H1 (cell line): ENCODE data around the gene MRPS9. TPM values are rescaled to one million over a fixed set of nuclear protein-coding genes. Genes with fewer than 3 reads are reported as not detected.

Experiments used
- CTCF ChIA-PET: fragments of 300-600 bp; sonication (Branson Sonifier 250); formaldehyde crosslinking; loops from one replicate; lab custom pipeline; 2021; ENCODE audit not compliant: partially characterized antibody; lab: Charles Lee
- POLR2A ChIA-PET: fragments of 300-600 bp; sonication (Branson Sonifier 250); formaldehyde crosslinking; loops from one replicate; lab custom pipeline; 2021; ENCODE audit warnings: inconsistent platforms; ENCODE audit not compliant: partially characterized antibody; lab: Charles Lee
- DNase-seq, 2 experiments: peaks; one replicate each; pipeline versions ENCODE4 v3.0.0 to v3.0.0-alpha.2; 2010 to 2022; ENCODE audit warnings: low spot score in 2 of 2, low read depth in 1 of 2, mixed read lengths in 1 of 2
- FAIRE-seq: peaks from 2 replicates; lab custom pipeline; 2011; peaks lifted over from hg19 to GRCh38; lab: Jason Lieb, UNC
- H2AFZ ChIP-seq: 2 replicates; pipeline ENCODE4 v1.8.1; 2012; ENCODE audit warnings: low read length, inconsistent platforms
- H2AK5ac ChIP-seq: 2 replicates; pipeline ENCODE4 v1.6.1; 2013; ENCODE audit warnings: low read depth, low read length
- H2BK120ac ChIP-seq: replicated peaks from 2 replicates; pipeline ENCODE3; 2013; ENCODE audit warnings: low read depth, low read length, inconsistent platforms
- H2BK12ac ChIP-seq: 2 replicates; pipeline ENCODE4 v1.6.1; 2013; ENCODE audit warnings: low read depth, low read length
- H2BK15ac ChIP-seq: 2 replicates; pipeline ENCODE4 v1.6.1; 2013; ENCODE audit warnings: low read length
- H2BK20ac ChIP-seq: 2 replicates; pipeline ENCODE4 v1.6.1; 2013; ENCODE audit warnings: low read length
- H2BK5ac ChIP-seq: 2 replicates; pipeline ENCODE4 v1.6.1; 2013; ENCODE audit warnings: low read depth, low read length
- H3K14ac ChIP-seq: 2 replicates; pipeline ENCODE4 v1.6.1; 2013; ENCODE audit warnings: inconsistent platforms; ENCODE audit not compliant: insufficient read length
- H3K18ac ChIP-seq: 2 replicates; pipeline ENCODE4 v1.6.1; 2013; ENCODE audit warnings: low read length; ENCODE audit errors: extremely low read depth
- H3K23ac ChIP-seq: 2 replicates; pipeline ENCODE4 v1.6.1; 2013; ENCODE audit warnings: inconsistent platforms; ENCODE audit not compliant: insufficient read length
- H3K23me2 ChIP-seq: 2 replicates; pipeline ENCODE4 v1.6.1; 2013; ENCODE audit warnings: low read depth, low read length
- H3K27ac ChIP-seq: 2 replicates; pipeline ENCODE4 v1.6.1; 2011; ENCODE audit warnings: low read depth, low read length, inconsistent platforms
- H3K27me3 ChIP-seq, 4 experiments: replicated peaks in 1 of 4; 1 replicate in 1 of 4; 2 replicates in 3 of 4; pipeline versions ENCODE4 v1.6.1 to v1.8.1; 2011 to 2013; ENCODE audit warnings: low read length in 3 of 4, mild to moderate bottlenecking in 3 of 4, inconsistent platforms in 2 of 4, mixed read lengths in 2 of 4, moderate library complexity in 1 of 4; ENCODE audit not compliant: control insufficient read depth in 3 of 4, insufficient read depth in 3 of 4; ENCODE audit errors: extremely low read depth in 1 of 4
- H3K36me3 ChIP-seq, 4 experiments: 2 replicates each; pipeline versions ENCODE4 v1.6.1 to v1.8.1; 2011 to 2013; ENCODE audit warnings: mild to moderate bottlenecking in 4 of 4, low read length in 3 of 4, moderate library complexity in 2 of 4, control low read depth in 1 of 4, inconsistent platforms in 1 of 4; ENCODE audit not compliant: insufficient read depth in 4 of 4, control insufficient read depth in 2 of 4
- H3K4ac ChIP-seq: replicated peaks from 2 replicates; pipeline ENCODE3; 2013; ENCODE audit warnings: low read length, low read depth, mixed read lengths, inconsistent platforms; ENCODE audit not compliant: insufficient read length
- H3K4me1 ChIP-seq, 4 experiments: replicated peaks in 1 of 4; 1 replicate in 1 of 4; 2 replicates in 3 of 4; pipeline versions ENCODE4 v1.6.1 to v1.8.1; 2011 to 2013; ENCODE audit warnings: low read length in 3 of 4, inconsistent platforms in 2 of 4, mixed read lengths in 1 of 4; ENCODE audit not compliant: insufficient read depth in 4 of 4, control insufficient read depth in 3 of 4
- H3K4me2 ChIP-seq, 2 experiments: 2 replicates each; pipeline versions ENCODE4 v1.6.1 to v1.8.1; 2011 to 2013; ENCODE audit warnings: low read depth in 2 of 2, low read length in 2 of 2, control low read depth in 1 of 2, inconsistent platforms in 1 of 2, mild to moderate bottlenecking in 1 of 2; ENCODE audit not compliant: insufficient read depth in 1 of 2
- H3K4me3 ChIP-seq, 4 experiments: fragments of 200-600, 300-600 bp in 1 of 4; sonication (generic), shearing (Covaris generic), sonication (Bioruptor Twin) in 1 of 4; 2 replicates each; pipeline versions ENCODE4 v1.5.1 to v1.8.1; 2011 to 2016; ENCODE audit warnings: low read length in 4 of 4, low read depth in 3 of 4, control low read depth in 2 of 4, inconsistent platforms in 2 of 4, mild to moderate bottlenecking in 2 of 4, mixed read lengths in 1 of 4, moderate library complexity in 1 of 4; ENCODE audit not compliant: insufficient read depth in 2 of 4; ENCODE audit errors: extremely low read depth in 1 of 4
- H3K56ac ChIP-seq: replicated peaks from 2 replicates; pipeline ENCODE3; 2013; ENCODE audit warnings: low read depth, mild to moderate bottlenecking, mixed read lengths, low read length, inconsistent platforms; ENCODE audit not compliant: insufficient read length
- H3K79me1 ChIP-seq: 2 replicates; pipeline ENCODE4 v1.6.1; 2013; ENCODE audit warnings: low read depth, low read length, control low read depth
- H3K79me2 ChIP-seq, 2 experiments: 2 replicates each; pipeline versions ENCODE4 v1.6.1 to v1.8.1; 2012 to 2013; ENCODE audit warnings: low read length in 2 of 2, mild to moderate bottlenecking in 2 of 2, inconsistent platforms in 1 of 2; ENCODE audit not compliant: insufficient read depth in 2 of 2, control insufficient read depth in 1 of 2
- H3K9ac ChIP-seq, 4 experiments: replicated peaks in 1 of 4; 1 replicate in 1 of 4; 2 replicates in 3 of 4; pipeline versions ENCODE4 v1.6.1 to v1.8.1; 2011 to 2013; ENCODE audit warnings: low read depth in 3 of 4, low read length in 3 of 4, control low read depth in 2 of 4, mild to moderate bottlenecking in 2 of 4, moderate library complexity in 2 of 4, inconsistent platforms in 1 of 4; ENCODE audit errors: extremely low read depth in 1 of 4
- H3K9me3 ChIP-seq, 2 experiments: 2 replicates each; pipeline versions ENCODE4 v1.6.1 to v1.8.1; 2012 to 2013; ENCODE audit warnings: mild to moderate bottlenecking in 2 of 2, moderate library complexity in 2 of 2, control low read depth in 1 of 2, inconsistent platforms in 1 of 2, low read depth in 1 of 2, low read length in 1 of 2, mixed read lengths in 1 of 2; ENCODE audit not compliant: insufficient read depth in 2 of 2
- H4K20me1 ChIP-seq, 2 experiments: replicated peaks in 1 of 2; 2 replicates each; pipeline versions ENCODE3 to v1.8.1; 2011 to 2013; ENCODE audit warnings: inconsistent platforms in 2 of 2, low read length in 2 of 2, mild to moderate bottlenecking in 1 of 2; ENCODE audit not compliant: insufficient read depth in 2 of 2, control insufficient read depth in 1 of 2
- H4K5ac ChIP-seq: 2 replicates; pipeline ENCODE4 v1.6.1; 2013; ENCODE audit warnings: low read length, low read depth, mixed read lengths, inconsistent platforms; ENCODE audit not compliant: insufficient read length
- H4K8ac ChIP-seq: 2 replicates; pipeline ENCODE4 v1.8.0; 2013; ENCODE audit warnings: mild to moderate bottlenecking, moderate library complexity, low read length, inconsistent platforms; ENCODE audit not compliant: insufficient read depth; ENCODE audit errors: extremely low read depth
- H4K91ac ChIP-seq: replicated peaks from 2 replicates; pipeline ENCODE3; 2013; ENCODE audit warnings: low read length, mixed read lengths, inconsistent platforms; ENCODE audit not compliant: insufficient read length
- BCL11A ChIP-seq, 2 experiments: IDR thresholded peaks; one replicate each; pipeline ENCODE4 v1.6.1; 2011; ENCODE audit warnings: low read depth in 2 of 2, low read length in 2 of 2, mild to moderate bottlenecking in 2 of 2
- EP300 ChIP-seq, 2 experiments: IDR thresholded peaks; 1 replicate in 1 of 2; 2 replicates in 1 of 2; pipeline ENCODE4 v1.6.1; 2011 to 2012; ENCODE audit warnings: low read depth in 2 of 2, low read length in 2 of 2, mild to moderate bottlenecking in 2 of 2, borderline replicate concordance in 1 of 2, inconsistent platforms in 1 of 2, moderate library complexity in 1 of 2
- SAP30 ChIP-seq: fragments of 300-600 bp; sonication (generic); IDR thresholded peaks from 2 replicates; pipeline ENCODE4 v1.7.1; 2012; ENCODE audit warnings: low read length, moderate library complexity, mild to moderate bottlenecking, inconsistent platforms; ENCODE audit not compliant: insufficient read depth, insufficient replicate concordance
- SP2 ChIP-seq: IDR thresholded peaks from 2 replicates; pipeline ENCODE4 v1.6.1; 2012; ENCODE audit warnings: mild to moderate bottlenecking, low read length, inconsistent platforms
- SP4 ChIP-seq: IDR thresholded peaks from 2 replicates; pipeline ENCODE4 v1.6.1; 2012; ENCODE audit warnings: low read length, inconsistent platforms
- TAF7 ChIP-seq: optimal IDR thresholded peaks from 2 replicates; pipeline ENCODE3; 2011; ENCODE audit warnings: low read depth, mild to moderate bottlenecking, inconsistent platforms, low read length, moderate library complexity, borderline replicate concordance
- YY1 ChIP-seq: IDR thresholded peaks from 2 replicates; pipeline ENCODE4 v1.6.1; 2011; ENCODE audit warnings: low read depth, mild to moderate bottlenecking, low read length
- WGBS, 2 experiments: shearing (Covaris generic) in 1 of 2; methylation state at CpG; one replicate each; pipeline versions ENCODE4 v1.1.6 to v1.1.7; 2013 to 2015; ENCODE audit warnings: low lambda C conversion rate in 2 of 2, mixed read lengths in 2 of 2, inconsistent platforms in 1 of 2, low coverage in 1 of 2, missing lambda C conversion rate in 1 of 2; ENCODE audit not compliant: insufficient replicate concordance in 2 of 2, insufficient coverage in 1 of 2, insufficient read length in 1 of 2; ENCODE audit errors: extremely low coverage in 1 of 2, missing lambda C conversion rate in 1 of 2; 5-methylcytosine and 5-hydroxymethylcytosine counted together
- polyA plus RNA-seq, 7 experiments: library from polyadenylated mRNA; depleted of rRNA in 3 of 7; stranded (reverse) in 5 of 7; unstranded in 2 of 7; fragments of >200 nt in 5 of 7; fragments of 200-250 nt in 2 of 7; gene quantifications; 1 replicate in 5 of 7; 2 replicates in 1 of 7; 4 replicates in 1 of 7; pipeline versions ENCODE4 v1.2.1 to v1.2.3, GENCODE V29; 2011 to 2013; ENCODE audit warnings: missing spikeins in 2 of 7, mixed read lengths in 2 of 7
- total RNA-seq: library from RNA; stranded (reverse); fragmentation: NEBNext Ultra II Directional; extraction: Animal tissue kit (Norgen Biotek cat#: 25700); gene quantifications from 2 replicates; pipeline ENCODE4 v1.2.1, GENCODE V29; 2021

Gene MRPS9
- total and polyA plus RNA-seq, 2 of the 8 experiments (the other 6 are each of a cell fraction or from before 2014, with no cell fraction given), result 36.2 to 71.0 TPM

- no peak for FAIRE-seq
- CTCF ChIA-PET, result no interaction called here
- DNase-seq, result no peak
- Histone ChIP-seq H4K20me1 (peaks cover 0 to 5% of the 10 kb centered on the region in 2 experiments), H2BK20ac (no peak overlapping the region), H3K9me3 (no peaks in the 10 kb centered on the region), H3K4me2 (no peak overlapping the region), H3K23ac (no peak overlapping the region), H2BK12ac (no peak overlapping the region), H4K5ac (no peak overlapping the region), H3K14ac (no peak overlapping the region), H3K23me2 (no peaks in the 10 kb centered on the region), H3K27me3 (no peaks in the 10 kb centered on the region), H3K79me2 (peaks cover 0 to 41% of the 10 kb centered on the region in 2 experiments; a peak in 3 of 4 replicates), H3K4me3 (no peak overlapping the region), H2BK5ac (no peak overlapping the region), H2BK15ac (no peak overlapping the region), H3K36me3 (peaks cover 0 to 2% (median 0%) of the 10 kb centered on the region in 4 experiments; a peak in 1 of 8 replicates), H3K9ac (no peak overlapping the region), H3K27ac (no peak overlapping the region), H3K18ac (no peak overlapping the region), H2BK120ac (no peak overlapping the region), H4K8ac (no peak overlapping the region), H2AFZ (no peak overlapping the region), H3K56ac (no peak overlapping the region), H3K4ac (no peak overlapping the region), H3K79me1 (peaks cover 2% of the 10 kb centered on the region; the same call in 1 of the 2 replicates), H3K4me1 (peaks cover 0 to 5% (median 2%) of the 10 kb centered on the region in 4 experiments; a peak in 1 of 7 replicates), H4K91ac (no peak overlapping the region), H2AK5ac (no peak overlapping the region)
- POLR2A ChIA-PET, result interaction anchor here (1.0 kb wide), 1 partner anchor 12 kb away, joined by 3 read pairs; no protein-coding TSS in a partner anchor
- 92% methylated on average over 3 of the region's 3 CpGs; no CpG with 5 or more reads in 1 of the 2 experiments for WGBS, 2 experiments
- TF ChIP-seq SP4 (no peak), SP2 (no peak), BCL11A (IDR thresholded peaks at IDR 0.05; ENCODE audit: low read depth in 2 of 2, low read length in 2 of 2) (no peak), TAF7 (no peak), SAP30 (no peak), YY1 (no peak), EP300 (IDR thresholded peaks at IDR 0.05; ENCODE audit: borderline replicate concordance in 1 of 2, low read depth in 2 of 2, low read length in 2 of 2) (no peak)
Observed at GRCh38 chr2:105061560-105061959, 23.7 kb downstream of the MRPS9 start.
